Bone marrow (tissue), 2 donors: Measurements from ENCODE around the gene OCRL.

Source experiments
- DNase-seq, 2 donors: peaks; one replicate each; lab custom pipeline; 2025; lab: John Stamatoyannopoulos, UW

Gene OCRL

GRCh38 chrX:129636175-129636681, 96.2 kb downstream of the OCRL start:
- DNase-seq = no peak

GRCh38 chrX:129637217-129638109, 97.4 kb downstream of the OCRL start:
- peak; percentile 12 to 37 for DNase-seq

- no peak for DNase-seq
Measured at GRCh38 chrX:129638917-129639316, 98.9 kb downstream of the OCRL start.

GRCh38 chrX:129640737-129641136, 100.7 kb downstream of the OCRL start:
- DNase-seq = no peak

GRCh38 chrX:129641469-129641868, 101.4 kb downstream of the OCRL start:
- DNase-seq = no peak

GRCh38 chrX:129641941-129642340, 101.9 kb downstream of the OCRL start:
- no peak for DNase-seq
